A204.1 (cell line): ENCODE data around the gene GSTA5.
"Not testable (repeated sequence)": the region's sequence is repeated elsewhere in the genome, so short reads cannot be mapped to it uniquely, and the experiment has no call there.

Experiments
- FAIRE-seq: peaks from 2 replicates; lab custom pipeline; 2012; peaks lifted over from hg19 to GRCh38; lab: Jason Lieb, UNC

GSTA5 gene

GRCh38 chr6:52840763-52841585 is at the start of gene GSTA5:
Gene GSTA5, minus strand, starts transcription at chr6:52840813.
- no peak for FAIRE-seq

- no peak for FAIRE-seq
Observed at GRCh38 chr6:52890018-52890417, 49.4 kb upstream of the GSTA5 start.

GRCh38 chr6:52887910-52888524 is 47.4 kb upstream of the GSTA5 start:
- FAIRE-seq, result no peak

GRCh38 chr6:52881996-52882841 is 41.6 kb upstream of the GSTA5 start:
- FAIRE-seq, result peak; percentile 81

GRCh38 chr6:52881662-52881995 is 41.0 kb upstream of the GSTA5 start:
- FAIRE-seq, result no peak

- FAIRE-seq, result no peak
Observed at GRCh38 chr6:52877786-52878185, 37.2 kb upstream of the GSTA5 start.

GRCh38 chr6:52877168-52877567 is 36.6 kb upstream of the GSTA5 start:
- no peak for FAIRE-seq

GRCh38 chr6:52876056-52876787 is 35.6 kb upstream of the GSTA5 start:
- FAIRE-seq, result no peak

DNA sequence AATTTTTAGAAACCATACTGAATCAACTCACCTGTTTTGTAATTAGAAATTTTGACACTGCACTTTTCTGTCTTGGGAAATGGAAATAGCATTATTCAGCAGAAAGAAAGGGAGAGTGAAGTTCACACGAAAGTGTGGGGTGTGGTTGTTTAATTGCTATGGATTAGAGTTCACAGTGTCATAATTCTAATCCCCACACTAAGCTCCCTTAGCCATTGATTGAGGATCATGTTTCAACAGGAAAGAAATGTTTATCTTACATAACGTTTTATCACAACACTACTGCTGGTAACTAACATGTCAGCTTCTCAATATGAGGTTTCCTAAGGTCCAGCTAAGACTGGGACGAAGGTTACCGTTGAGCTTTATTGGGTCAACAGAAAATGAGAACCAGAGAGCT is 31.4 kb upstream of the GSTA5 start:
- FAIRE-seq, result no peak

- FAIRE-seq, result no peak
Observed at GRCh38 chr6:52871621-52872020, 31.0 kb upstream of the GSTA5 start.

GRCh38 chr6:52870335-52871091 is 29.9 kb upstream of the GSTA5 start:
- not testable (repeated sequence) for FAIRE-seq

- not testable (repeated sequence) for FAIRE-seq
Observed at GRCh38 chr6:52868899-52869298, 28.3 kb upstream of the GSTA5 start.

GRCh38 chr6:52868240-52868639 is 27.6 kb upstream of the GSTA5 start:
- FAIRE-seq, result no peak

DNA sequence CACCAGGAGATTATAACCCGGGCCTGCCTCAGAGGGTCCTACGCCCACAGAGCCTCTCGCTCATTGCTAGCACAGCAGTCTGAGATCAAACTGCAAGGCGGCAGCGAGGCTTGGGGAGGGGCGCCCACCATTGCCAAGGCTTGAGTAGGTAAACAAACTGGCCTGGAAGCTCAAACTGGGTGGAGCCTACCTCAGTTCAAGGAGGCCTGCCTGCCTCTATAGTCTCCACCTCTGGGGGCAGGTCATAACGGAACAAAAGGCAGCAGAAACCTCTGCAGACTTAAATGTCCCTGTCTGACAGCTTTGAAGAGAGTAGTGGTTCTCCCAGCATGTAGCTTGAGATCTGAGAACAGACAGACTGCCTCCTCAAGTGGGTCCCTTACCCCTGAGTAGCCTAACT is 20.5 kb upstream of the GSTA5 start:
- not testable (repeated sequence) for FAIRE-seq

DNA sequence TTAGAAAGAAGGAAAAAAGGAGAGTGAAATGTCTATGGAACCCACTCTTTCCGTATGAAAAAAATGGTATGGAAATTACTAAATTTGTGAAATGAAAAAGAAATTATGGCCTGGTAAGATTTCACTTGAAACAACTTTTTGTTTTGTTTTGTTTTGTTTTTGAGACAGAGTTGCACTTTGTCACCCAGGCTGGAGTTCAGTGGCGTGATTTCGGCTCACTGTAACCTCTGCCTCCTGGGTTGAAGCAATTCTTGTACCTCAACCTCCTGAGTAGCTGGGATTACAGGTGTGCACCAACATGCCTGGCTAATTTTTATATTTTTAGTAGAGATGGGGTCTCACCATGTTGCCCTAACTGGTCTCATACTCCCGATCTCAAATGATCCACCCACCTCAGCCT is 17.8 kb upstream of the GSTA5 start:
- no peak for FAIRE-seq

- not testable (repeated sequence) for FAIRE-seq
Observed at GRCh38 chr6:52856137-52856536, 15.5 kb upstream of the GSTA5 start.

DNA sequence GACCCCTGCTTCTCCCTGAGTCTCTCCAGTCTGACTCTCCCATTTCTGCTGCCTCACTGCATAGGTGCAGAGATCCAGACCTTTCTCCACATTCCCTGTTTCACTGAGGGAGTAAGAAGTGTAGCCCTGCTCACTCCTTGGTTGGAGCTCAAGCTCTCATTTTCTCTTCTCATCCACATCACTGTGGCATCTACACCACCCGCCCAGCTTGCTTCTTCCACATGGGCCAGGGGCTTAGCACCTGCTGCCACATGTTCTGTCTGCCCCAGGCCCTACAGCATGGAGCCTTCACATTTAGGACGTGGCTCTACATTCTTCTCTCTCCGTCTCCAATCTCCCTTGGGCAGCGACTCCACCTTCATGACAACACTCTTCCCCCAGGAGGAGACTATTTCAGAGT is 8.5 kb upstream of the GSTA5 start:
- no peak for FAIRE-seq

DNA sequence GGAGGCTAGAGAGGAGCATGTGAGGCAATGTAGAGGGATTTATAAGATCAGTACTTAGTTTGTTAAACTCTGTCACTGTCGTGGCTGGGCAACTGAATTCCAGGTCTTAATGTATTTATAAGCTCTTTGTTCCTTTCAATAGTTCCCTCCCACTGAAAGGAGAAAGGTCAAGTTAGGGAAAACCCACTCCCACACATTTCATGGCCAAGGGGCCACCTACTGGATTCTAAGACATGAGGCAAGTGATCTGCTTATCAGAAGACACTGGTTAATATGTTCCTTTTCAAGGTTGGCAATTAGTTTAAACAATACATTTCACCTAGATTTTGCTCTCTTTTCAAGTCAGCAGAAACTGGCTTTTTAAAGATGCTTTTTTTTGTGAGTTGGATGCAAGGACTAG is 5.4 kb upstream of the GSTA5 start:
- FAIRE-seq, result no peak

- no peak for FAIRE-seq
Observed at GRCh38 chr6:52843605-52844004, 3.0 kb upstream of the GSTA5 start.

GRCh38 chr6:52839124-52840055 is 1.2 kb downstream of the GSTA5 start:
- no peak for FAIRE-seq

GRCh38 chr6:52834481-52834880 is 6.1 kb downstream of the GSTA5 start:
- FAIRE-seq, result no peak
